HepG2 (cell line): Measurements from ENCODE around the gene NBPF3. TPM values are rescaled to one million over a fixed set of nuclear protein-coding genes. Genes with fewer than 3 reads are reported as not detected.

Source experiments
- AGO2 ChIP-seq: fragments of 200-400 bp; formaldehyde crosslinking; optimal IDR thresholded peaks from 2 replicates; pipeline ENCODE3; 2017; ENCODE audit warnings: mild to moderate bottlenecking, low read depth, low read length, moderate library complexity
- CEBPG ChIP-seq: IDR thresholded peaks from 2 replicates; pipeline ENCODE4 v1.6.1; 2016
- TOPORS ChIP-seq: sonication (generic); formaldehyde crosslinking; IDR thresholded peaks from 2 replicates; pipeline ENCODE4 v1.8.0; 2023; ENCODE audit warnings: mild to moderate bottlenecking, missing genetic modification reagents
- TRIM24 ChIP-seq: sonication (generic); formaldehyde crosslinking; IDR thresholded peaks from 2 replicates; pipeline ENCODE4 v1.8.0; 2022; ENCODE audit warnings: mild to moderate bottlenecking, missing genetic modification reagents
- ZBTB42 ChIP-seq: sonication (generic); formaldehyde crosslinking; IDR thresholded peaks from 2 replicates; pipeline ENCODE4 v1.5.0; 2020; ENCODE audit warnings: mild to moderate bottlenecking, missing genetic modification reagents
- ZNF629 ChIP-seq: sonication (generic); formaldehyde crosslinking; conservative IDR thresholded peaks from 2 replicates; pipeline ENCODE4 v1.5.0; 2020; ENCODE audit warnings: missing genetic modification reagents
- ZNF773 ChIP-seq: sonication (generic); formaldehyde crosslinking; IDR thresholded peaks from 2 replicates; pipeline ENCODE4 v1.4.0; 2020; ENCODE audit warnings: missing genetic modification reagents, borderline replicate concordance
- polyA plus RNA-seq, 8 experiments: library from polyadenylated mRNA; depleted of rRNA in 3 of 8; stranded (reverse) in 7 of 8; unstranded in 1 of 8; fragments of >200 nt; fragmentation: Illumina TruSeq in 4 of 8; extraction: Trizol in 4 of 8; gene quantifications; 2 replicates each; pipeline versions ENCODE4 v1.2.1 to v1.2.3, GENCODE V29; 2011 to 2016; ENCODE audit warnings: low read depth in 4 of 8, missing spikeins in 1 of 8, mixed read lengths in 1 of 8; ENCODE audit not compliant: insufficient read depth in 1 of 8
- total RNA-seq, 5 experiments: library from RNA; depleted of rRNA; stranded (reverse); fragments of >200 nt; fragmentation: Illumina TruSeq; extraction: Trizol; gene quantifications; 2 replicates each; pipeline ENCODE4 v1.2.3, GENCODE V29; 2016; ENCODE audit warnings: low read depth in 1 of 5
- TF ChIP-seq, protein P1 (sequence below), 2 experiments: fragments of 450-650 bp in 1 of 2; sonication (generic) in 1 of 2; formaldehyde crosslinking; IDR thresholded peaks; 2 replicates each; pipeline versions ENCODE4 v1.5.0 to v1.8.0; 2020 to 2022; ENCODE audit warnings: mild to moderate bottlenecking in 1 of 2, missing genetic modification reagents in 1 of 2
- TF ChIP-seq, protein P2 (sequence below): sonication (generic); formaldehyde crosslinking; IDR thresholded peaks from 2 replicates; pipeline ENCODE4 v1.9.0; 2021; ENCODE audit warnings: missing genetic modification reagents, borderline replicate concordance
- TF ChIP-seq, protein P3 (sequence below): sonication (generic); formaldehyde crosslinking; IDR thresholded peaks from 2 replicates; pipeline ENCODE4 v1.5.1; 2020; ENCODE audit warnings: mild to moderate bottlenecking, missing genetic modification reagents, borderline replicate concordance
- TF ChIP-seq, protein P4 (sequence below): IDR thresholded peaks from 2 replicates; pipeline ENCODE4 v1.4.0; 2020; ENCODE audit warnings: mild to moderate bottlenecking, missing genetic modification reagents
- TF ChIP-seq, protein P5 (sequence below): sonication (generic); formaldehyde crosslinking; IDR thresholded peaks from 2 replicates; pipeline ENCODE4 v1.4.0; 2020; ENCODE audit warnings: missing genetic modification reagents

The NBPF3 gene
- total and polyA plus RNA-seq, 2 of the 13 experiments (the other 11 are each of a cell fraction or from before 2014, with no cell fraction given) = 3.5 to 4.9 TPM

DNA sequence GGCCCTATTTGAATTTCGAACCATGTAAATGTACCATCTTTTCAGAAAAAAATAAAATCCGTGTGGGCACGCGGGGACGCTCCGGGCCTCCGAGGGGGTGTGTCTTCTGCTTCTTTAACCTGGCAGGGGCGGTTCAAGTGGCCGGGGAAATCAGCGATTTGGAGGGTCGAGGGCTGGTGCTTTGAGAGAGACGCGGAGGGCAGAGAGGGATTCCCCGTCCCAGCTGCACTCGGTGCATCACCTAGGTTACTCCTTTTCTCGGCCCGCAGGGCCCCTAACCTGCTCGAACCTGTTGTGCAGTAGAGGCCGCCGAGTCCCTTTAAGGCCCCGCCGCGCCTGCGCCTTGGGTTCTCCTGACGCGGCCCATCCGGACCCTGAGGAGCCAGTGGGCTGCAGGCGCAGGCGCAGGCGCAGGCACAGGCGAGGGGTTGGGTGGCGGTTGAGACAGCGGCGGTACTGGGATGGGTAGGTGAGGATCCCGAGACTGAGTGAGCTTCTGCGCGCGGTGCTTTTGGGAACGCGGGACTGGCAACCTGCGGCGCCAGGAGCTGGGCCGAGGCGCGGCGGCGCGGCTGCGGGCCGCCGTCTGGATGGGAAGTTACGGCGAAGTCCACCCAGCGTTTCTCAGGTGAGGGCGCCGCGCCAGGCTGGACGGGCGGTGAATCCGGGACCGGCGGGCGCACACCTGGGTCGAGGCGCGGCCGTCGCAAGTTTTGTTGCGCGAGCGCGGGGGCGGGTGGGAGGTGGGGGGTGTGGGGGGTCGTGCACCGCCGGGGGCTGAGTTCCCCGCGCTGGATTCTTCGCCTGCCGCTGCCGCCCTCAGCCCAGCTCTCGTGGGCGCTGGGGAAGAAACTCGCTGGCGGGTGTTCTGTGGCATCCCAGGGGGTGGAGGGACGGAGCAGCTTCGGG, at the start of gene NBPF3 (continued):
- TF ChIP-seq ZNF773 (no peak), ZNF629 (no peak), TOPORS (no peak), ZBTB42 (no peak), CEBPG (no peak), AGO2 (no peak), TRIM24 (CRISPR knock-in tag) (no peak)
- TF ChIP-seq, protein P1, sequence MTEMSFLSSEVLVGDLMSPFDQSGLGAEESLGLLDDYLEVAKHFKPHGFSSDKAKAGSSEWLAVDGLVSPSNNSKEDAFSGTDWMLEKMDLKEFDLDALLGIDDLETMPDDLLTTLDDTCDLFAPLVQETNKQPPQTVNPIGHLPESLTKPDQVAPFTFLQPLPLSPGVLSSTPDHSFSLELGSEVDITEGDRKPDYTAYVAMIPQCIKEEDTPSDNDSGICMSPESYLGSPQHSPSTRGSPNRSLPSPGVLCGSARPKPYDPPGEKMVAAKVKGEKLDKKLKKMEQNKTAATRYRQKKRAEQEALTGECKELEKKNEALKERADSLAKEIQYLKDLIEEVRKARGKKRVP (CRISPR knock-in tag; IDR thresholded peaks at IDR 0.05) = no peak
- TF ChIP-seq, protein P2, sequence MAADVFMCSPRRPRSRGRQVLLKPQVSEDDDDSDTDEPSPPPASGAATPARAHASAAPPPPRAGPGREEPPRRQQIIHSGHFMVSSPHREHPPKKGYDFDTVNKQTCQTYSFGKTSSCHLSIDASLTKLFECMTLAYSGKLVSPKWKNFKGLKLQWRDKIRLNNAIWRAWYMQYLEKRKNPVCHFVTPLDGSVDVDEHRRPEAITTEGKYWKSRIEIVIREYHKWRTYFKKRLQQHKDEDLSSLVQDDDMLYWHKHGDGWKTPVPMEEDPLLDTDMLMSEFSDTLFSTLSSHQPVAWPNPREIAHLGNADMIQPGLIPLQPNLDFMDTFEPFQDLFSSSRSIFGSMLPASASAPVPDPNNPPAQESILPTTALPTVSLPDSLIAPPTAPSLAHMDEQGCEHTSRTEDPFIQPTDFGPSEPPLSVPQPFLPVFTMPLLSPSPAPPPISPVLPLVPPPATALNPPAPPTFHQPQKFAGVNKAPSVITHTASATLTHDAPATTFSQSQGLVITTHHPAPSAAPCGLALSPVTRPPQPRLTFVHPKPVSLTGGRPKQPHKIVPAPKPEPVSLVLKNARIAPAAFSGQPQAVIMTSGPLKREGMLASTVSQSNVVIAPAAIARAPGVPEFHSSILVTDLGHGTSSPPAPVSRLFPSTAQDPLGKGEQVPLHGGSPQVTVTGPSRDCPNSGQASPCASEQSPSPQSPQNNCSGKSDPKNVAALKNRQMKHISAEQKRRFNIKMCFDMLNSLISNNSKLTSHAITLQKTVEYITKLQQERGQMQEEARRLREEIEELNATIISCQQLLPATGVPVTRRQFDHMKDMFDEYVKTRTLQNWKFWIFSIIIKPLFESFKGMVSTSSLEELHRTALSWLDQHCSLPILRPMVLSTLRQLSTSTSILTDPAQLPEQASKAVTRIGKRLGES (CRISPR knock-in tag) = no peak
- TF ChIP-seq, protein P3, sequence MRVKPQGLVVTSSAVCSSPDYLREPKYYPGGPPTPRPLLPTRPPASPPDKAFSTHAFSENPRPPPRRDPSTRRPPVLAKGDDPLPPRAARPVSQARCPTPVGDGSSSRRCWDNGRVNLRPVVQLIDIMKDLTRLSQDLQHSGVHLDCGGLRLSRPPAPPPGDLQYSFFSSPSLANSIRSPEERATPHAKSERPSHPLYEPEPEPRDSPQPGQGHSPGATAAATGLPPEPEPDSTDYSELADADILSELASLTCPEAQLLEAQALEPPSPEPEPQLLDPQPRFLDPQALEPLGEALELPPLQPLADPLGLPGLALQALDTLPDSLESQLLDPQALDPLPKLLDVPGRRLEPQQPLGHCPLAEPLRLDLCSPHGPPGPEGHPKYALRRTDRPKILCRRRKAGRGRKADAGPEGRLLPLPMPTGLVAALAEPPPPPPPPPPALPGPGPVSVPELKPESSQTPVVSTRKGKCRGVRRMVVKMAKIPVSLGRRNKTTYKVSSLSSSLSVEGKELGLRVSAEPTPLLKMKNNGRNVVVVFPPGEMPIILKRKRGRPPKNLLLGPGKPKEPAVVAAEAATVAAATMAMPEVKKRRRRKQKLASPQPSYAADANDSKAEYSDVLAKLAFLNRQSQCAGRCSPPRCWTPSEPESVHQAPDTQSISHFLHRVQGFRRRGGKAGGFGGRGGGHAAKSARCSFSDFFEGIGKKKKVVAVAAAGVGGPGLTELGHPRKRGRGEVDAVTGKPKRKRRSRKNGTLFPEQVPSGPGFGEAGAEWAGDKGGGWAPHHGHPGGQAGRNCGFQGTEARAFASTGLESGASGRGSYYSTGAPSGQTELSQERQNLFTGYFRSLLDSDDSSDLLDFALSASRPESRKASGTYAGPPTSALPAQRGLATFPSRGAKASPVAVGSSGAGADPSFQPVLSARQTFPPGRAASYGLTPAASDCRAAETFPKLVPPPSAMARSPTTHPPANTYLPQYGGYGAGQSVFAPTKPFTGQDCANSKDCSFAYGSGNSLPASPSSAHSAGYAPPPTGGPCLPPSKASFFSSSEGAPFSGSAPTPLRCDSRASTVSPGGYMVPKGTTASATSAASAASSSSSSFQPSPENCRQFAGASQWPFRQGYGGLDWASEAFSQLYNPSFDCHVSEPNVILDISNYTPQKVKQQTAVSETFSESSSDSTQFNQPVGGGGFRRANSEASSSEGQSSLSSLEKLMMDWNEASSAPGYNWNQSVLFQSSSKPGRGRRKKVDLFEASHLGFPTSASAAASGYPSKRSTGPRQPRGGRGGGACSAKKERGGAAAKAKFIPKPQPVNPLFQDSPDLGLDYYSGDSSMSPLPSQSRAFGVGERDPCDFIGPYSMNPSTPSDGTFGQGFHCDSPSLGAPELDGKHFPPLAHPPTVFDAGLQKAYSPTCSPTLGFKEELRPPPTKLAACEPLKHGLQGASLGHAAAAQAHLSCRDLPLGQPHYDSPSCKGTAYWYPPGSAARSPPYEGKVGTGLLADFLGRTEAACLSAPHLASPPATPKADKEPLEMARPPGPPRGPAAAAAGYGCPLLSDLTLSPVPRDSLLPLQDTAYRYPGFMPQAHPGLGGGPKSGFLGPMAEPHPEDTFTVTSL = no peak
- TF ChIP-seq, protein P4, sequence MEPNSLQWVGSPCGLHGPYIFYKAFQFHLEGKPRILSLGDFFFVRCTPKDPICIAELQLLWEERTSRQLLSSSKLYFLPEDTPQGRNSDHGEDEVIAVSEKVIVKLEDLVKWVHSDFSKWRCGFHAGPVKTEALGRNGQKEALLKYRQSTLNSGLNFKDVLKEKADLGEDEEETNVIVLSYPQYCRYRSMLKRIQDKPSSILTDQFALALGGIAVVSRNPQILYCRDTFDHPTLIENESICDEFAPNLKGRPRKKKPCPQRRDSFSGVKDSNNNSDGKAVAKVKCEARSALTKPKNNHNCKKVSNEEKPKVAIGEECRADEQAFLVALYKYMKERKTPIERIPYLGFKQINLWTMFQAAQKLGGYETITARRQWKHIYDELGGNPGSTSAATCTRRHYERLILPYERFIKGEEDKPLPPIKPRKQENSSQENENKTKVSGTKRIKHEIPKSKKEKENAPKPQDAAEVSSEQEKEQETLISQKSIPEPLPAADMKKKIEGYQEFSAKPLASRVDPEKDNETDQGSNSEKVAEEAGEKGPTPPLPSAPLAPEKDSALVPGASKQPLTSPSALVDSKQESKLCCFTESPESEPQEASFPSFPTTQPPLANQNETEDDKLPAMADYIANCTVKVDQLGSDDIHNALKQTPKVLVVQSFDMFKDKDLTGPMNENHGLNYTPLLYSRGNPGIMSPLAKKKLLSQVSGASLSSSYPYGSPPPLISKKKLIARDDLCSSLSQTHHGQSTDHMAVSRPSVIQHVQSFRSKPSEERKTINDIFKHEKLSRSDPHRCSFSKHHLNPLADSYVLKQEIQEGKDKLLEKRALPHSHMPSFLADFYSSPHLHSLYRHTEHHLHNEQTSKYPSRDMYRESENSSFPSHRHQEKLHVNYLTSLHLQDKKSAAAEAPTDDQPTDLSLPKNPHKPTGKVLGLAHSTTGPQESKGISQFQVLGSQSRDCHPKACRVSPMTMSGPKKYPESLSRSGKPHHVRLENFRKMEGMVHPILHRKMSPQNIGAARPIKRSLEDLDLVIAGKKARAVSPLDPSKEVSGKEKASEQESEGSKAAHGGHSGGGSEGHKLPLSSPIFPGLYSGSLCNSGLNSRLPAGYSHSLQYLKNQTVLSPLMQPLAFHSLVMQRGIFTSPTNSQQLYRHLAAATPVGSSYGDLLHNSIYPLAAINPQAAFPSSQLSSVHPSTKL (CRISPR knock-in tag) = peak; percentile 8; the same call in 1 of the 2 replicates
- TF ChIP-seq, protein P5, sequence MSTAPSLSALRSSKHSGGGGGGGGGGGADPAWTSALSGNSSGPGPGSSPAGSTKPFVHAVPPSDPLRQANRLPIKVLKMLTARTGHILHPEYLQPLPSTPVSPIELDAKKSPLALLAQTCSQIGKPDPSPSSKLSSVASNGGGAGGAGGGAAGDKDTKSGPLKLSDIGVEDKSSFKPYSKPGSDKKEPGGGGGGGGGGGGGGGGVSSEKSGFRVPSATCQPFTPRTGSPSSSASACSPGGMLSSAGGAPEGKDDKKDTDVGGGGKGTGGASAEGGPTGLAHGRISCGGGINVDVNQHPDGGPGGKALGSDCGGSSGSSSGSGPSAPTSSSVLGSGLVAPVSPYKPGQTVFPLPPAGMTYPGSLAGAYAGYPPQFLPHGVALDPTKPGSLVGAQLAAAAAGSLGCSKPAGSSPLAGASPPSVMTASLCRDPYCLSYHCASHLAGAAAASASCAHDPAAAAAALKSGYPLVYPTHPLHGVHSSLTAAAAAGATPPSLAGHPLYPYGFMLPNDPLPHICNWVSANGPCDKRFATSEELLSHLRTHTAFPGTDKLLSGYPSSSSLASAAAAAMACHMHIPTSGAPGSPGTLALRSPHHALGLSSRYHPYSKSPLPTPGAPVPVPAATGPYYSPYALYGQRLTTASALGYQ (CRISPR knock-in tag) = no peak
